Kasumi-1 (cell line): Measurements from ENCODE around the gene PARP6.

ENCODE experiments used
- DNase-seq, 2 experiments: peaks; one replicate each; lab custom pipeline; 2025; lab: John Stamatoyannopoulos, UW

PARP6 gene, protein sequence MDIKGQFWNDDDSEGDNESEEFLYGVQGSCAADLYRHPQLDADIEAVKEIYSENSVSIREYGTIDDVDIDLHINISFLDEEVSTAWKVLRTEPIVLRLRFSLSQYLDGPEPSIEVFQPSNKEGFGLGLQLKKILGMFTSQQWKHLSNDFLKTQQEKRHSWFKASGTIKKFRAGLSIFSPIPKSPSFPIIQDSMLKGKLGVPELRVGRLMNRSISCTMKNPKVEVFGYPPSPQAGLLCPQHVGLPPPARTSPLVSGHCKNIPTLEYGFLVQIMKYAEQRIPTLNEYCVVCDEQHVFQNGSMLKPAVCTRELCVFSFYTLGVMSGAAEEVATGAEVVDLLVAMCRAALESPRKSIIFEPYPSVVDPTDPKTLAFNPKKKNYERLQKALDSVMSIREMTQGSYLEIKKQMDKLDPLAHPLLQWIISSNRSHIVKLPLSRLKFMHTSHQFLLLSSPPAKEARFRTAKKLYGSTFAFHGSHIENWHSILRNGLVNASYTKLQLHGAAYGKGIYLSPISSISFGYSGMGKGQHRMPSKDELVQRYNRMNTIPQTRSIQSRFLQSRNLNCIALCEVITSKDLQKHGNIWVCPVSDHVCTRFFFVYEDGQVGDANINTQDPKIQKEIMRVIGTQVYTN

DNA sequence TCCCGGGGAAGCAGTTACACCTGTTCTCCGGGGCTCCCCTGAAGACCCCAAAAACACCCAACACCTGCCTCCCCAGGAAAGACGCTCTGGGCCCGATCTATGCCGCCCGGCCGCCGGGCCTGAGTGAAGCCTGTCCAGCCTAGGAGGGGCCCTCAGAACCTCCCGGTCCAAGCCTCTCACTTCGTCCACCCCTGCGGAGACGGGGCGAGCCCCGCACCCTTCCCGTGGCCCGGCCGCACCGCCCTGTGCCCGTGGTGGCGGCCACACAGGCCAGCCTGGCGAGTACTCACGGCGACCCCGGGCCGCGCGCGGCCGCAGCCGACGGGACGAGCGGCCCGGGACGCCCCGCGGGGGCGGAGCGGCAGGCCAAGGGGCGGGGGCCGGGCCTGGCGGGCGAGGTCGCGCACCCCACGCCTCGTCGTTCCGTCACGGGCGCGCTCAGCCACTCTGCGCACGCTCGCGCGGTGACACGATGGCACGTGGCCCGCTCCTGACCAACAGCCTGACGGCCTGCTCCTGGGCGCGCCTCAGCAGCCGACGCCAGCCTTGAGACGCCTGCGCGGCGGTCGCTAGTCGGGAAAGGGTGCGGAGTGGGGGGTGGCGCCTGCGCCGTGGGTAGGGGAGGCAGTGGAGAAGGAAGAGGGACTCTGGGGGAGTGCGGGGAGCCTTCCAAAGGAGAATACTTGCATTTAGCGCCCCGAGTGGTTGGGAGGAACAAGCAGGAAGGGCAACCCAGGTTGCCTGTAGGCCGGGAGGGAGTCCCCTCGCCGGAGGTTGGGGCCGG is at the start of gene PARP6:
Gene PARP6 (minus strand): TSS at position 342 of the 784 bp plus-strand sequence. CDS start 5,077 bp downstream, outside the sequence.
- peak; percentile 97 to 98 for DNase-seq

DNA sequence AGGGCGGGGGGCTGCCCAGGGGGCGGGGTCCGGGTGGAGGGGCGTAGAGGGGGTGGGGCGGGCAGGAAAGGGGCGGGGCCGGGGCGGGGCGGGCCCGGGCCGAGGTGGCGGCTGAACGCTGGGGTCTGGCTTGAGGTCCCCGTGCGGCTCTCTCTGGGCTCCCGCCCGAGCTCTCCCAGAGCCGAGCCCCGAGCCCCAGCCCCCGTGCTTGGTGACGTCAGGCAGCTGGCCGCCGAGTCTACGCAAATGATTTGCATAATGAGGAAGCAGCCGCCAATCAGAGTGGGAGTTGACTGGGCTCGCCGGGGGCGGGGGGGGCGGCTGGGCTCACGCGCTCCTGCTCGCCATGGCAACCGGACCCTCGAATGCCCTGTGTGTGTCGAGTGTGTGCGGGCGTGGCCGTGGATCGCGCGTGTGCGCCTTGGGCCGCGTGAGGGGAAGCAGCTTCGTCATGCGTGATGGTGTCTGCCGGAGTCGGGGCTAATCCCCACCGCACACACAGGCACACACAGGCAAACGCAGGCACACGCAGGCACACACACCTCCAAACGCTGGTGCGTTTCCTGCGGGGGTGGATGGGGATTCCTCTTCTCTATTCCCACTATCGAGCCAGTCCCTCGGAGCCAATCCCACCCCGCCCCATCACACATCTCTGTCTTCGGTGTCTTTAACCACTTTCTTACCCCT is 47.8 kb upstream of the PARP6 start, which contains the start of gene CELF6:
Gene CELF6 (minus strand): TSS at position 173 of the 687 bp plus-strand sequence. CDS start 283 bp downstream, outside the sequence.
- peak; percentile 77 to 84 for DNase-seq

DNA sequence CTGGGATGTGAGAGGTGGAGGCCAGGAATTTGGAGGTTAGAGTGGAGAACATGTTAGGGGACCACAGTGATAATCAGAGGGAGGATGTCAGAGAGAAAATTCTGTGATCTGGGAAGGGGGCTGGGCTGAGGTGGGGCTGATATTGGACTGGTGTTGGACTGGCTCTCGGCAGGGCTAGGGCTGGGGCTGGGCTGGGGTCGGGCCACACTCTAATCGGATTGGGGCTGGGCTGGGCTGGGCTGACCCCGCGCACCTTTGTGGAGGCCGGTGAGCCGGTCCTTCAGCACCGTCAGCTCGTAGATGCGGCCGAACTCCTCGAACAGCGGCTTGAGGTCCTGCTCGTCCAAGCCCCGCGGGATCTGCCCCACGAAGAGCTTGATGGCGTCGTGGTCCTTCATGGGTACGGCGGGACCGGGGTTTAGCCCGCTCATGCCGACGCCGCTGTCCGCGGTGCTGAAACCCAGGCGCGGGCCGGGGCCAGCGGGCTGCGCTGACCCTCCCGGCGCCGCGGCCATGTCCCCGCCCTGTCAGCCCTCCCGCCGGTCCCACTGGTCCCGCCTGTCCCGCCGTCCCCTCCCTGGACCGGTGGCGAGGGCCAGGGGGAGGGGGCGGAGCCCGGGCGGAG is 47.1 kb upstream of the PARP6 start:
- peak in 1 of 2 experiments; percentile 6 for DNase-seq

DNA sequence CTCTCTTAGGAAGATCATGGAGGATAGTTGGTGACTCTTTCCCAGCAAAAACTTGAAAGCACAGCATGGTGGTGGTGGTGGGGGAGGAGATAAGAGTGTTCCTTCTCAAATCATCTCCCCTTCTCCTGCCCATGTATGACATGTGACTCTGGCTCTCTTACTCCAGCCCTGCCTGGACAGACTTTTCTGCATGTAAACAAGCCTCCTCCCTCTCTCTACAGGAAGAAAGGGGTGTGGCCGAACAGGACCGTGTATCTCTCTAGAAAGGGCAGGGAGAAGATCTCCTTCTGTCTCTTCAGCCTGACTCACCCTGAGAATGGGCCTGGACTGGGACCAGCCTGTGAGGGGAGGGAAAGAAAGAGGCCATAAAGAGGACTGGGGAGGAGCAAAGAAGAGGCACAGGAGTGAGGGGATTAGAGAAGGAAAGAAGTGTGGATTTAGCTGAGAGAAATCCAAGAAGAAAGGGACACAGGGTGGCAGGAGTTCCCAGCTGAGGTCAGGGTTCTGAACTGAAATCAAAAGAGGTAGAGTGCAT is 46.1 kb upstream of the PARP6 start:
- no peak for DNase-seq

DNA sequence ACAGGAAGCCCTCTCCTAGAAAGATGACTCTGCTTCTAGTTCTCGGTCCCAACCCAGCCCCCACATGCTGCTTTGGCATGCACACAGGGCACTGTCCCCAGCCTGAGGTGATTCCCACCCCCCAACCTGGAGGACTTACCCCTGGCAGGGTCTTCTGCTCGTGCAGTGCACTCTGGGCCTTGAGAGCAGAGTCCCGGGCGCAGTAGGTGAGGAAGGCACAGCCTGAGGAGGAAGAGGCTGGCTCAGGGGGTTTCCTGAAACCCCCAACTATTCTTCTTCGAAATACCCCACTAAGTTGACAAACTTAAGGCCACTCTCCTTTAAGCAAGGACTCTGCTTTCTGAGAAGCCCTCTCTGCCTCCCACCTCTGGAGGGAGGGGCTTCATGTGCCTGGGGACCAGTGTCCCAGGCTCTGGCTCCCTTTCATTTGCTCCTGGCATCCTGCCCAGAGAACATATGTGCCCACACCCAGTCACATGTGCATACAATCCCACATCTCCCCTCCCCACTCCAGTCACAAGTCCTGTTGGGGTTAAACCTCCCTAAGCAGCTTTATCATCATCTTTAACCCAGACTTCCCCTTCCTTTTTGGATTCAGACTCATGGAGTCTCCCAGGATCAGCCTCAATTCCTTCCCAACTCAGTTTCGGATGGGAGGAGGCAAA is 43.5 kb upstream of the PARP6 start:
- no peak for DNase-seq

DNA sequence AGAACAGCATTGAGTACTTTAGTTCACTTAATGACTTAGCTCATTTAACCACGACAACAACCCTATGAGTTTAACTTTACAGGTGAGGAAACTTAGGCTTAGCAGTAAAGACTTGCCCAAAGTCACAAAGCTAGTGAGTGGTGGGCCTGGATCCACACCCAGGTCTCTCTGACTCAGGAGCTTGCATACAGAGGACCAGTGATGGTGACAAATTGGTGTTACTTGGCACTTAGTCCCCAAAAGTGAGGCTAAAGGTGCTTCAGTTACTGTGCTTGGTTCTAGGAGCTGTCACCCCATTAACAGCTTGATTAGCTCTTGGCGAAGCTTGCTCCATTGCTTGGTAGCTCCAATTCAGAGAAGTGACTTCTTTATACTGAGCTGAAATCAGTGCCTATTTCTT is 41.5 kb upstream of the PARP6 start:
- no peak for DNase-seq

DNA sequence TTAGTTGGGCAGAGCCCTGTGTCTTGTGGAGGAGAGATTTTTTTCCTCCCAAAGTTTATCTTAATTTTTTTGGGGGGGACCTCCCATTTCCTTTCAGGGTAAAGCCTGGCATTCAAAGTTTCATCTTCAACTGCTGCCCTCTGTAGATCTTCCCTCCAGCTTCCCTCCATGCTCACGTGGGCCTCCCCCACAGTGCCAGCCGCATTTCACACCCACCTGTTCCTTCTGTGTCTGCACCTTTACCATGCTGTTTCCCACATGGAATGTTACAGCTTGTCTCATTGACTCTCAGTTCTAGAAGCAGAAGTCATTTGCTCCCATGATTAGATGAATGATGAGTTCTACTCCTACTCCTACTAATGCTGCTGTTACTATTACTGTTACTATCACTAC is 41.1 kb upstream of the PARP6 start:
- DNase-seq: no peak

DNA sequence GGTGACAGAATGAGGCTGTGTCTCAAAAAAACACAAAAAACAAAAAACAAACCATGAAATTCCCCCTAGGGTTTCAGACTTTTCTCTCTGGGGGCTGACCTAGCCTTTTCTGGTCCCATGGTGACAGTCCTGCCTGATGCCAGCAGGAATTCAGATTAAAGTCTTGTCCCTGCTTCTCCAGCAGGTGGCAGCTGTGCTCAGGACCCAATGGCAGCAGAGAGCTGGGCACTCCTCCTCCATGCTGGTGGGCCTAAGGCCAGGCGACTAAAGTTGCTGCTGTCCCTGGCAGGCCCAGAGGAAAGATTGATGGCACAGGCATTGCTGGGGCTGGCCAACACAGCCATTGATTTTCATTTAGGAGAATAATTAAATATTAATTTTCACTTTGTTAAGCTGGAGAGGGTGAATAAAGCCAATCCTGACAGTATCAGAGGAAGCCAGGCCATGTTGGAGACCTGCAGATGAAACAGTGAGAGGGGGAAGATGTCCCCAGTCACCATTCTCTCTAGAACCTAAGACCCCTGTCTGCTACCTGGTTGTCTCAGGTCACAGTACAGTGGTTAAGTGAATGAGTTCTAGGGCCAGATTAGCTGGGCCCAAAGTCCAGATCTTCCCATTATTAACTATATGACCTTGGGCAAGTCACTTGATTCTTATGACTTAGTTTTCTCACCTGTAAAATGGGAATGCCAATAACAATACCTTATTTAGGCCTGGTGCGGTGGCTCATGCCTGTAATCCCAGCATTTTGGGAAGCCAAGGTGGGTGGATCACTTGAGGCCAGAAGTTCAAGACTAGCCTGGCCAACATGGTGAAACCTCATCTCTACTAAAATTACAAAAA is 40.5 kb upstream of the PARP6 start:
- DNase-seq: peak; percentile 73 to 83

DNA sequence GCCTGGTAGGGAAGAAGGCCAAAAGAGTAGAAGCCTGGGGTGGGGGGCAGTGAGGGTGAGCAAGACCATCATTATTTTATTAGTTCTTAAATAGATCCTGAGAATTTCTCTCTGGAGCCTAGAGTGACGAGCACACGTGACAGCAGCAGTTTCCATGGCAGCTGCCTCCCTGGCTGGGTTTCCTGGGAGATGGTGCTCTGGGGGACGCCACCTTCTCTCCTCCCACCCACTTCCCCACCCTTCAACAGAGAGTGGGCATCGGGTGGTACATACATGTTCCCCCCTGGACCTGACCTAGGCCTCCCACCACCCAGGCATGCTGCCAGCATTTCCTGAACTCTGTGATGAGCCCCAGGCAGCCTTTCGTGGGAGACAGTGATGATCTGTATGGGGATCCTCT is 34.7 kb upstream of the PARP6 start:
- no peak for DNase-seq

DNA sequence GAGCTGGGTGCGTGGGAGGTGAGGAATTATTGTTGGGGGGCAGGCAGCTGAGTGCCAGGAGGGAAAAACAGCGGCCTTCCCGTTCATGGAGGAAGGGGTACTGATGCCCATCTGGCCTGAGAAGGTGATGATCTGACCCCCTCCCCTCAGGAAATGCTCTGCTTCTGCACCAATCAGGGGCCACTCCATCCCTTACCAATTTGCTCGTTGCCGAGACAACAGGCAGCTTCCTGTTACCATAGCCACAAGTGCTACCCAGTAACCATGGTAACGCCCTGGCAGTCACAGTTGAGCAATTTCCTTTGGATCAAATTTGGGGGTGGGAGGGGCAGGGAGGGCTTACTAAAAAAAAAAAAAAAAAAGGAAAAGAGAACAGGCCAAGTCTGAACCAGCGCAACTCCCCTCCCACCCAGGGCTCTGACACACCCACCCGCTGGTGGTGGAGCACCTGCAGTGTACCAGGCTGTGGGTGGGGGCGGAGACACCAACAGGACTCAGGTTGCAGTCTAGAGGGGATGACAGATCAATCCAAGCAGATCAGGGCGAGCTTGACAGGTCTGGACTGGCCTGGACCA is 33.9 kb upstream of the PARP6 start:
- DNase-seq: peak; percentile 10 to 40

DNA sequence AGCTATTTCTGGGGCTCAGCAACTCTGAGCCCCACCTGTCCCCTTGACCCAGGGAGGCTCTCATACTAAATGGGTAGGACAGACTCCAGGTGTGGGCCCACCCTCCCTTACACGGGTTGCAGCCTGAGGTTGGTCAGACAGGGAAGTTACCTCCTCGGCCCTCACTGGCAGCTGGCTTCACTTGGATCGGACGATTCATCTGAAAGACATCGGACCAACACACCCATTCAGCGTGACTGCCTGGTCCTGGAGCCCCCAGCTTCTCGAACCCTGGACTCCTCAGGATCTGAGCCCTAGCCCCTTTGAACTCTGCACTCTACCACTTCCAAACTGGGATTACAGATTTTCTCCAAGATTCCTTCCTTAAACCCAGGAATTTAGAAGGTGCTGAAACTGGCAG is 32.2 kb upstream of the PARP6 start:
- no peak for DNase-seq

DNA sequence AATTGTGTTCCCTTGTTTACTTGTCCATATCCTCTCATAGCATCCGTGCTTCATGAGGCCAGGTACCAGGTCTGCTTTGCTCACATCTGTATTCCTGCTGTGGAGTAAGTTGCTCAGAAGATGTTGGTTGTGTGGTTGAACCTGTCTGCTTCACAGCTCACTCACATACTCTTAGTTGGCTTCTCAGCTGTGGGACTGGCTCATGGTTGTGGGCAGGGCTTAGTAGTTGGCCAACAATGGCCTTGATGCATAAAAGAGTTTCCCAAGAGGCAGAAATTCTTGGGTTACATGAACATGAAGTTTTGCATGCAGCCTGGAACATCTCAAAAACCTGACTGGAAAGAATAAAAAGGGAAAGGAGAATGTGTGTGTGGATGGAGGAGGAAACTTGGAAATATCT is 30.6 kb upstream of the PARP6 start:
- DNase-seq: no peak

DNA sequence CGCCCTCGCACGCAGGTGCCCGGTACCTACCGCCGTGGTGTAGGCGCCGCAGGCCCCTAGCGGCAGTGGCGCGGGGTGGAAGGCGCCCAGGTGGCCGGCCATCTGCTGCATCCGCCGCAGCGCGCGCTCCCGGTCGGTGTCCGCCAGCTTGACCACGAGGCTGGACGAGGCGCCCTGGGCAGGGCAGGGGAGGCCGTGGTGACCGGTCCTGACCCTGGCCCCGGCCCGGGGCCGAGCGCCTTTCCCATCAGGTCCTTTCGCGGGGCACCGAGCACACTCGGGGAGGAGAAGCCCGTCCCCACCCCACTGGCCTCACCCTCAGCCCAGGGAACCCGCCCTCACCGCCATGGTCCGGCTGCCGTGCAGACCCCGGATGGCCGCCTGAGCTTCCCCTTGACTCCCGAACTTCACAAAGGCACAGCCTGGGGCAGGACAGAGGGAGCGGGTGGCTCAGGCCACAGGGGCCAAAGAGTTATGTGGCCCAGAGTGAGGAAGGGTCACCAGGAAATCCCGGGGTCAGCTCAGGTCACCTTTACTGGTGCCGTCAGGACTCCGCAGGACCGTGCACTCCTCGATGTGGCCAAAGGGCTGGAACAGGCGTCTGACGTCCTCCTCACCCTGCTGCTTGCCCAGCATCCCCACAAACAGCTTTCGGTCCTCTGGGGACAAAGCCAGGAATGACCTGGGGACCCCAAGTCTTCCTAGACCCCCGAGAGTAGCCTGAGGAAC is 17.4 kb upstream of the PARP6 start:
- no peak for DNase-seq

DNA sequence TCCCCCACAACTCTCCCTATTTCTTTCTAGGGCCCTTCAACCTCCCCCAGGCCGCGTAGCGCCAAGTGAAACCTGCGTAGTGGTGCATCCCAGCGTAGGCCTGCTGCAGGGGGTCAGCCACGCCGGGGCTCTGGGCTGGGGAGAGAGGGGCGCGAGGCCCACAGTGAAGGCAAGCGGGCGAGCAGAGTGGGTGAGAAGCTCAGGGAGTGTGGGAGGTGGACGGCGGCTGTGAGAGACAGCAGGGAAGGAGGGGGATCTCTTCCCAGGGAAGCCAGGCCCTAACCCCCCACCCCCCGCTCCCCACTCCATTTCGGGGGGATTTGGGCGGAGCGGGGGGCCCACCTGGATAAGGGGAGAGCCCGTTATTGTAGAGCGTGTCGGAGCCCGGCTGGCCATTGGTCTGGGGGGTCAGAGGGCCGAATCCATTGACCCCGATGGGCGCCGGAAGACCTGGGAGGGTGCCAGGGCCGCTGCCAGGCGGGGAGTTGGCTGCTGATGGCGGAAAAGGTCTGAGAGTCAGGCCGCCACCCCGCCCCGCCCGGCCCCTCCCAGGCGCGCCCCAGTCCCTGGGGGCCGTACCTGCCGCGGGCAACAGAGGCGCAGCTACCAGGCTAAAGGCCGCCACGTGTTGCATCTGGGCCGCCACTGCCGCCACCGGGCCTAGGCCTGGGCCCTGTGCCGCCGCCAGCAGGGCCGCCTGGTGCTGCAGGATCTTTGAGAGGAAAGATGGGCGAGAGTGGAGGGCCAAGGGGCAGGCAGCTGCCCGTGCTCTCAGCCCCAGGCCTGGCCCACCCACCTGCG is 16.6 kb upstream of the PARP6 start:
- DNase-seq: no peak

DNA sequence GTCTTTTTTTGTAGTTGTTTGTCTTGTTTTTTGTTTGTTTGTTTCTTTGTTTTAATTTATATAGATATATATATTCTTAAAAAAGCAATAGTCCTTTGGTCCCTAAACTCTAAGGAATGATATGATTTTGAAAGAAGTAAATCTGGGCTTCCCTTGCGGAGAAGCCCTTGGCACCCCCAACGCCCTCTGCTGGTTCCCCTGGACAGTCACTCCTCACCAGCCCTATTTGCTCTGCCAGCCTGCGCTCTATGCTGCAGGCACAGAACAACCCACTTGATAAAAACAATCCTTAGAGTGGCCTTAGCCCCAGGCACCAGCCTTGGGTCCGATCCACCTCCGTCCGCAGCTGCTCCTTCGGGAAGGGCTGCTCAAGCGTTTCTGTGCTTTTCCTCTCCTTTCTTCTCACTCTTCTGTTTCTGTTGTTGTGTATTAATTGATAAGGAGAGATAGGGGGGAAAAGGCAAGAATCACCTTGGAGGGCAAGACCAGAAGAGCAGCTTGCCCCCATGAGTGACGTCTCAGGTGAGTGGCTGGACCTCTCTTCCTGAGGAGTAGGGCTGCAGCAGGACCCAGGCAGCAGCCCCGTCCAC is 13.7 kb upstream of the PARP6 start:
- peak; percentile 66 to 76 for DNase-seq

DNA sequence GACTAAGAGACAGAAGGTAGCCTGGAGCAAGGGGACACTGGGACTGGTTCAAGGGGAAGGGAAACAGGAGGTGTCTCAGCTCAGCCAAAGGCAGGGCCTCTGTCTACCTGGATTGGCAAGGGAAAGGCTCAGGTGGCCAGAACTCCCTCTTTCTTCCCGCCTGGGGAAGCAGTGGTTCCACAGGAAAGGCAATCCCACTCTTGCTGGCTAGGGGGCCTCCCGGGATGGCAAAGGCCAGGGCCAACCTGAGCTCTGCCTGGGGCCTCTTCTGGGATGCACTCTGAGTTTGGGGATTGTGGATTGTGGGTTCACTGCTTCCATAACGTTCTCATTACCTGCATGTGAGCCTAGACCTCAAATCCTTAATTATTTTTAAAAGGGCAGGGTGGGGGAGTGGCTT is 13.0 kb upstream of the PARP6 start:
- no peak for DNase-seq

DNA sequence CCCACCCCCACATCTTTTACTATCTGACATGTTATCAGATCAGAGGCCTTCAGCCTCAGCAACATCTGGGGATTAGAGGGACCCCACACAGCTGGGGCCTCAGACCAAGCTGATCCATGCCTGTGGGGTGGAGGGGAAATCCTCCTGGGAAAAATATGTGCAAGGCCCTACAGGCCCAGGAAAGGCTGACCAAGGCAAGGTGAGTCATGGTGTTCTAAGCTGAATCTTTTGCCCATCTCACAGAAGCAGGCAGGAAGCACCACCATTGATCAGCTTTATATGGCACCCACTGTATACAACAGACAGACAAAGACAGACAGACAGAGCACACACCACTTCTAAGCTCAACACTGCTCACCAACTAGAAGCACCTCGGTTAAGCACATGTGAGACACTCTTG is 12.4 kb upstream of the PARP6 start:
- DNase-seq: no peak

DNA sequence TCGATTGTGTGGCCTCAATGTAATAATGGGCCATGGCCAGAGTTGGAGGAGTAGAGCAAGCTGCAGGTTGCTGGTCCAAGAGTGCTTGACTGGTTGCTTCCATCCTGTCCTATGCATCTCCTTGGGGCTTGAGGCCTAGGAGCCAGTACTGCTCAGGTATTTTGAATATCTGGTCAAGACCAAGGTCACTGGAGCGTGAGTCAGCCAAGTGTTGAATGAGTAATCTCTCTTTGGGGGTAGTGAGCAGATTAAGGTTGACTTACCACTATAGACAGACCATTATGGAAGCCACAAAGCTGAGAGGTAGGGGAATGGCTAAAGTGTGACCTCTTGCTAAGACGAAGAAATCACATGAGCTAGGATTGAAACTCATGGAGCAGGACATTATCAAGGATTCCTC is 9.4 kb upstream of the PARP6 start:
- DNase-seq: no peak
